Psoas muscle (tissue), 8 donors: ENCODE results near the gene STK39. TPM values are rescaled to one million over a fixed set of nuclear protein-coding genes. Genes with fewer than 3 reads are reported as not detected.

ENCODE experiments used
- ATAC-seq, 4 donors: fragments of 200-7000 bp; cut with Tn5 transposase; one replicate each; pipeline ENCODE4 v1.9.1; 2020; ENCODE audit warnings: moderate library complexity in 3 of 4, mild to moderate bottlenecking in 2 of 4
- DNase-seq, 2 donors: peaks; one replicate each; pipeline ENCODE4 v3.0.0-alpha.2; 2020
- H3K27ac ChIP-seq: fragments of 200-600 bp; one replicate; pipeline ENCODE4 v1.8.0; 2022
- H3K27me3 ChIP-seq, 3 donors: fragments of 200-600 bp in 1 of 3; one replicate each; pipeline versions ENCODE4 v1.6.1 to v1.8.0; 2013 to 2022; ENCODE audit warnings: low read length in 2 of 3, mild to moderate bottlenecking in 2 of 3, moderate library complexity in 1 of 3; ENCODE audit not compliant: insufficient read depth in 3 of 3
- H3K36me3 ChIP-seq, 2 donors: fragments of 200-600 bp in 1 of 2; one replicate each; pipeline versions ENCODE4 v1.6.1 to v1.8.0; 2013 to 2022; ENCODE audit warnings: low read depth in 1 of 2, mild to moderate bottlenecking in 1 of 2, moderate library complexity in 1 of 2; ENCODE audit not compliant: insufficient read depth in 1 of 2
- H3K4me1 ChIP-seq: fragments of 200-600 bp; one replicate; pipeline ENCODE4 v1.8.0; 2022
- H3K4me3 ChIP-seq: fragments of 200-600 bp; one replicate; pipeline ENCODE4 v1.8.0; 2022; ENCODE audit warnings: mild to moderate bottlenecking
- H3K9me3 ChIP-seq: fragments of 200-600 bp; one replicate; pipeline ENCODE4 v1.8.0; 2022
- WGBS, 3 donors: extraction: QIAGEN DNeasy Blood & Tissue Kit; methylation state at CpG; one replicate each; pipeline versions ENCODE4 v1.1.6 to v1.1.7; 2013; 5-methylcytosine and 5-hydroxymethylcytosine counted together
- intact Hi-C, 2 donors: fragments of 100-400 bp; cut with DNase I; formaldehyde crosslinking; loops; one replicate each; pipeline versions ENCODE4 v1.11.0 to v1.14.2; 2022
- polyA plus RNA-seq, 3 donors: library from polyadenylated mRNA; stranded (reverse); fragments of 200-250 nt; gene quantifications; one replicate each; pipeline ENCODE4 v1.2.3, GENCODE V29; 2013
- total RNA-seq, 4 donors: library from RNA; stranded (reverse); fragmentation: NEBNext Ultra II Directional in 2 of 4; extraction: Animal tissue kit (Norgen Biotek cat#: 25700) in 2 of 4; gene quantifications; one replicate each; pipeline versions ENCODE4 v1.2.1 to v1.2.4, GENCODE V29; 2021 to 2023
- TF ChIP-seq, protein P1 (sequence below): fragments of 200-600 bp; IDR thresholded peaks from one replicate; pipeline ENCODE4 v1.8.0; 2022; ENCODE audit warnings: antibody characterized with exemption
- donor health status: healthy with polysubstance abuse.
- donor health status: DM: no; HTN: no; CAD: no; lungs with moderate emphysema.
- donor health status: Bipolar disorder and iron deficiency.
- donor health status: healthy.
- donor health status: DM: yes; HTN: yes; CAD: no.
- donor health status: DM: no; HTN: no; CAD: no.
- donor health status: DM: no; HTN: no; CAD: no.
- donor health status: DM: yes; HTN: yes; CAD: no.

The STK39 gene
- total and polyA plus RNA-seq, 7 donors, result 2.3 to 10.0 (median 4.9) TPM

DNA sequence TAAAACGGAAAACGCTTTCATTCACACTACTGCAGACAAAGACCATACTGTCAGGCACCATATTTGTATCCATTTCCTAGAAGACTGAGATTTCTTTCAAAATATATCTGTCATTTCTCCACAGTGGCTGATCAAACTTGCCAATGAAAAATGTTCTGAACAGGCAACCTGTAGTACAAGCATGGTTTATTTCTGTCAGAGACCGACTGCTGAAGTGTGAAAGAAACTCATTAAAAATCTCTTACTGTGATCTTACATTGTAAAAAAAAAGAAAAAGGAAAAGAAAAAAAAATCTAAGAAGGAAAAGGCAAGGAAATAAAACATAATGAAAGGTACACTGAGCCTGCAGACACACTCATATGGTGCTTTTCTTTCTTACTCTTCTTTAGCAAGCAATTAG lies 184.5 kb downstream of the STK39 start:
- no peak for ATAC-seq
- no peak overlapping the region for H3K27ac ChIP-seq

DNA sequence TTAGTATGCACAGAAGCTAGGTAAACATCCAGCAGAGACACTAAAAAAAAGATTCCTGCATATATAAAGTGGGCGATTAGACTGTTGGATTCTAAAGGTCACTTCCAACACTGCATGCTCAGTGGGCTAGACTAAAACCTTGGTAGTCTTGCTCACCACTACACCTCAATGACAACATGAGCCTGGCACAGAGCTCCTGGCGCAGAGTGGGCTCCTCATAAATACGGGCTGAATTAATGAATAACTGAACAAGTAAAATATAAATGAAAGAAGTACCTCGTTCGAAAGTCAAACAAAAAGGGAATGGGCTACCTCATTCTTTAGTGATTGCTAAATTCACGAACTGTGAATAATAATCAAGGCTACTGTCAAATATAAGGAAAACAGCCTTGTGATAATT lies 185.3 kb downstream of the STK39 start:
- no peaks in the 10 kb centered on the region for H3K36me3 ChIP-seq
- 93 to 96% (median 94%) methylated on average over 6 of the region's 6 CpGs for WGBS, 3 donors
- intact Hi-C loops, result no loop called here
- no peaks in the 10 kb centered on the region for H3K4me1 ChIP-seq
- DNase-seq, result no peak
- no peak overlapping the region for H3K4me3 ChIP-seq
- H3K9me3 ChIP-seq, result no peaks in the 10 kb centered on the region
- H3K27ac ChIP-seq, result no peak overlapping the region
- no peaks in the 10 kb centered on the region for H3K27me3 ChIP-seq
- TF ChIP-seq, protein P1, sequence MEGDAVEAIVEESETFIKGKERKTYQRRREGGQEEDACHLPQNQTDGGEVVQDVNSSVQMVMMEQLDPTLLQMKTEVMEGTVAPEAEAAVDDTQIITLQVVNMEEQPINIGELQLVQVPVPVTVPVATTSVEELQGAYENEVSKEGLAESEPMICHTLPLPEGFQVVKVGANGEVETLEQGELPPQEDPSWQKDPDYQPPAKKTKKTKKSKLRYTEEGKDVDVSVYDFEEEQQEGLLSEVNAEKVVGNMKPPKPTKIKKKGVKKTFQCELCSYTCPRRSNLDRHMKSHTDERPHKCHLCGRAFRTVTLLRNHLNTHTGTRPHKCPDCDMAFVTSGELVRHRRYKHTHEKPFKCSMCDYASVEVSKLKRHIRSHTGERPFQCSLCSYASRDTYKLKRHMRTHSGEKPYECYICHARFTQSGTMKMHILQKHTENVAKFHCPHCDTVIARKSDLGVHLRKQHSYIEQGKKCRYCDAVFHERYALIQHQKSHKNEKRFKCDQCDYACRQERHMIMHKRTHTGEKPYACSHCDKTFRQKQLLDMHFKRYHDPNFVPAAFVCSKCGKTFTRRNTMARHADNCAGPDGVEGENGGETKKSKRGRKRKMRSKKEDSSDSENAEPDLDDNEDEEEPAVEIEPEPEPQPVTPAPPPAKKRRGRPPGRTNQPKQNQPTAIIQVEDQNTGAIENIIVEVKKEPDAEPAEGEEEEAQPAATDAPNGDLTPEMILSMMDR, result no peak
- no peak for ATAC-seq

More for the DNA sequence above, 184.5 kb downstream of the STK39 start:
- no peaks in the 10 kb centered on the region for H3K4me1 ChIP-seq
- no peaks in the 10 kb centered on the region for H3K36me3 ChIP-seq
- TF ChIP-seq, protein P1, result no peak
- no peaks in the 10 kb centered on the region for H3K27me3 ChIP-seq
- DNase-seq, result no peak
- WGBS, 3 donors, result 88 to 94% (median 90%) methylated on average over 3 of the region's 3 CpGs
- no peak overlapping the region for H3K4me3 ChIP-seq
- H3K9me3 ChIP-seq, result no peaks in the 10 kb centered on the region
- intact Hi-C loops, result no loop called here

- TF ChIP-seq, protein P1, result no peak
- Histone ChIP-seq H3K27me3 (no peaks in the 10 kb centered on the region), H3K27ac (no peak overlapping the region), H3K4me1 (no peaks in the 10 kb centered on the region), H3K36me3 (no peaks in the 10 kb centered on the region), H3K4me3 (no peak overlapping the region), H3K9me3 (no peaks in the 10 kb centered on the region)
- DNase-seq (no peak), ATAC-seq (no peak)
- WGBS, 3 donors, result 94 to 98% (median 96%) methylated on average over 3 of the region's 3 CpGs
- intact Hi-C loops, result no loop called here
These were observed 186.2 kb downstream of the STK39 start for GRCh38 chr2:168060986-168061750.

DNA sequence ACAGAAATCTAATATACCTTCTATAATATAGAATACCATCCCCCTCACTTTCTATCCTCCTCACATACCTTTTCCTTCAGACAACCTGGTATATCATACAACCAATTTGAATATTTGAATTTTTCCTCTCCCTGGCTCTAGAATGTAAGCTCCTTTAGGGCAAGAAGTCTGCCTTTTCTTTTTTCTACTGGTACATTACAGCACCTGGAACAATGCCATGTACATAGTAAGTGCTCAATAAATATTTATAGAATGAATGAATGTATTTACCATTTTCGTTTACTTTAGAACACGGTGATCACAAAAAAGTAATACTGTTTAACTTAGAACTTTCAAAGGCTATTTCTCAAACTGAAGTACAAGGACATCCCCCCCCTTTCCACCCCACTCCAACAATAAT lies 187.6 kb downstream of the STK39 start:
- Histone ChIP-seq H3K9me3 (no peaks in the 10 kb centered on the region), H3K27me3 (no peaks in the 10 kb centered on the region), H3K4me3 (no peak overlapping the region), H3K36me3 (no peaks in the 10 kb centered on the region), H3K4me1 (no peaks in the 10 kb centered on the region), H3K27ac (no peak overlapping the region)
- no peak for ATAC-seq
- intact Hi-C loops, result no loop called here
- WGBS, 3 donors, result 95 to 98% (median 97%) methylated on average over 2 of the region's 2 CpGs
- DNase-seq, result no peak
- TF ChIP-seq, protein P1, result no peak

- Histone ChIP-seq H3K27me3 (no peaks in the 10 kb centered on the region), H3K4me1 (no peaks in the 10 kb centered on the region), H3K9me3 (no peaks in the 10 kb centered on the region), H3K4me3 (no peak overlapping the region), H3K27ac (no peak overlapping the region), H3K36me3 (no peaks in the 10 kb centered on the region)
- TF ChIP-seq, protein P1, result no peak
- intact Hi-C loops, result no loop called here
- 96 to 100% (median 97%) methylated on average over 3 of the region's 3 CpGs for WGBS, 3 donors
- ATAC-seq (no peak), DNase-seq (no peak)
These were observed 188.7 kb downstream of the STK39 start for GRCh38 chr2:168058675-168059074.
